Dendritic cell treated with granulocyte-macrophage colony-stimulating factor and Interleukin-4, amounts not matched to agents 40 ng/mL and 50 ng/mL, for 4 days (primary cell): ENCODE results near the gene GALNT2.

Experiments used
- H3K27ac Mint-ChIP-seq: one replicate; pipeline ENCODE4 v1.8.0; 2022; ENCODE audit warnings: mild to moderate bottlenecking, mixed read lengths
- H3K27me3 Mint-ChIP-seq: one replicate; pipeline ENCODE4 v1.8.0; 2022; ENCODE audit warnings: mild to moderate bottlenecking, mixed read lengths
- H3K36me3 Mint-ChIP-seq: one replicate; pipeline ENCODE4 v1.8.0; 2022; ENCODE audit warnings: low read depth, mixed read lengths
- H3K4me1 Mint-ChIP-seq: one replicate; pipeline ENCODE4 v1.8.0; 2022; ENCODE audit warnings: low read depth, mixed read lengths
- H3K4me3 Mint-ChIP-seq: one replicate; pipeline ENCODE4 v1.8.0; 2022; ENCODE audit warnings: mild to moderate bottlenecking, moderate library complexity, mixed read lengths
- H3K9me3 Mint-ChIP-seq: one replicate; pipeline ENCODE4 v1.8.0; 2022; ENCODE audit warnings: mixed read lengths
- intact Hi-C: fragments of 100-400 bp; cut with micrococcal nuclease; formaldehyde crosslinking; loops from one replicate; pipeline ENCODE4 v1.15.0; 2022

The GALNT2 gene

GRCh38 chr1:230071316-230071715, 4.3 kb downstream of the GALNT2 start:
- peaks cover 61% of the 10 kb centered on the region for H3K4me1 Mint-ChIP-seq

DNA sequence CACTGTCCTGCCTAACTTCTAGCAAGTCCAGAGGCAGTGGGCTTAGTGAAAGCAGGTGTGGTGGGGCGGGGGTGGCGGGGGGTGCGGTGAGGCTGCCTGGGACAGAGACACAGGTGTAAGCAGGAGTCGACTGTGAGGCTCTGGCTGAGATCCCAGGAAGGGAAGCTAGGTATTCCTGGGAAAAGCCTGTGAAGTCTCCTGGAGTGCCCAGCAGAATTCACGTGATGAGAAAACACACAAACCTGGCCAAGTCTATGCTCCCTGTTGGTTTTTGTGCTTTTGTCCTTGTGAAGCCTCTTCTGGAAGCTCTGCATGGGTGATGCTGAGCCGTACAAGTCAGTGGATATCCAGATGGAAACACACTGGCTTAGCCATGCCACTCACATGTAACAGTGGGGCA, 5.3 kb downstream of the GALNT2 start:
- intact Hi-C loops, result no loop called here
- Mint-ChIP-seq H3K4me1 (peaks cover 70% of the 10 kb centered on the region), H3K4me3 (no peak overlapping the region)

More at GRCh38 chr1:230071316-230071715, 4.3 kb downstream of the GALNT2 start:
- peaks cover 14% of the 10 kb centered on the region for H3K36me3 Mint-ChIP-seq
- H3K9me3 Mint-ChIP-seq, result no peaks in the 10 kb centered on the region
- H3K4me3 Mint-ChIP-seq, result no peak overlapping the region
- no peak overlapping the region for H3K27ac Mint-ChIP-seq
- intact Hi-C loops, result no loop called here
- peaks cover 3% of the 10 kb centered on the region for H3K27me3 Mint-ChIP-seq

DNA sequence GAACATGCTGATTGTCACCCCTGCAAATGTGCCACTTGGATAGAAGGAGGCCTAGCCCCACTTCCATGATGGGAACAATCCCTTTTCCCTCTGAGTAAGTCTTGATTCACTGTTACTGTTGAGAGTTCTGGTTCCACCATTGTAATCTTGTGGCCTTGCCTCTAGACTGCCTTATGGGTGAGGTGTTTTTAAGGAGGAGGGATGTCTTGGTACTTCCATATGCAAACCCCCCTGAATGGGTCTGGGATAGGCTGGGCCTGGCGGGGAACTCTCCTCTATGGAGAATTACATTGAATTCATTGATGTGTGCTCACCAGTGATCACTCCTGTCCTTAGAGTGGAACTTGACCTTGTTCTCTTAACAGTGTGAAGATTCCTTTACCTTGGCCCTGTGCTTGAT, 5.8 kb downstream of the GALNT2 start:
- Mint-ChIP-seq H3K4me1 (peaks cover 70% of the 10 kb centered on the region), H3K27me3 (peaks cover 3% of the 10 kb centered on the region), H3K27ac (no peak overlapping the region), H3K4me3 (no peak overlapping the region), H3K9me3 (no peaks in the 10 kb centered on the region), H3K36me3 (peaks cover 11% of the 10 kb centered on the region)
- intact Hi-C loops, result no loop called here

More for the DNA sequence above, 5.3 kb downstream of the GALNT2 start:
- peaks cover 3% of the 10 kb centered on the region for H3K27me3 Mint-ChIP-seq
- no peaks in the 10 kb centered on the region for H3K9me3 Mint-ChIP-seq
- H3K27ac Mint-ChIP-seq, result no peak overlapping the region
- peaks cover 17% of the 10 kb centered on the region for H3K36me3 Mint-ChIP-seq

DNA sequence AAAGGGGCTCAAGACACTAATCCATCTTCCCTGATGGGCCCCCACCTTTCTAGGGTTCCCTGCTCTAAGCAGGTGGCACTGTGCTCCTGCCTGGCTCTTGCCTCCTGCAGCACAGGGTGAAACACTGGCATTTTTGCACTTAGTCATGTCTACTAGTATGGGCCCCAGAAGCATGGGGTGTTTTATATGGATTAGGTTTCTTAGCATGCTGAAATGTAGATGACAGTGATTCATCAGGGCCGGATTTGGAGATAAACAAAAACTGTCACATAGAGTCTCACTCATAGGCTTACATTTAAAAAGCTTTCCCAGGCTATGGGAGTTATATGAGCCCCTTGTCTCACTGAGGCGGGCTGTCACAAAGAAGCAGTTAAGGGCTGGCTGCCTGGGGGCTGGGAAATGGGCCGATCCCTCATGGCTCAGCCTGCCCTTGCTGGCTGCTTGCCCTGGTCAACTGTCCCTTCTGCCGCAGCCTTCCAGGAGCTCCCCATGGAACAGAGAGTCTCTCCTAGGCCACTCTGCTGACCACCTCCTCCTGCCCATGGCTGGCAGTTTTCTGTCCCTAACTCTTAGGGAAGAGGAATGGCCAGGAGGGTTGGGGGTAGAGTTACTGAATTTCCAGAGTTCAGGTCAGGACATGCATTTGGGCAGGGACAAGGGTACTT, 6.5 kb downstream of the GALNT2 start:
- H3K4me3 Mint-ChIP-seq, result no peak overlapping the region
- H3K36me3 Mint-ChIP-seq, result peaks cover 7% of the 10 kb centered on the region
- intact Hi-C loops, result no loop called here
- H3K27me3 Mint-ChIP-seq, result peaks cover 3% of the 10 kb centered on the region
- no peaks in the 10 kb centered on the region for H3K9me3 Mint-ChIP-seq
- H3K27ac Mint-ChIP-seq, result no peak overlapping the region
- H3K4me1 Mint-ChIP-seq, result peaks cover 64% of the 10 kb centered on the region

- H3K4me3 Mint-ChIP-seq, result no peak overlapping the region
- no peak overlapping the region for H3K27ac Mint-ChIP-seq
- H3K27me3 Mint-ChIP-seq, result no peaks in the 10 kb centered on the region
- peaks cover 56% of the 10 kb centered on the region for H3K4me1 Mint-ChIP-seq
- peaks cover 7% of the 10 kb centered on the region for H3K36me3 Mint-ChIP-seq
- no peaks in the 10 kb centered on the region for H3K9me3 Mint-ChIP-seq
- intact Hi-C loops, result no loop called here
These were observed 7.2 kb downstream of the GALNT2 start for GRCh38 chr1:230074270-230074669.

GRCh38 chr1:230074762-230075161, 7.7 kb downstream of the GALNT2 start:
- H3K36me3 Mint-ChIP-seq, result peaks cover 7% of the 10 kb centered on the region
- no peaks in the 10 kb centered on the region for H3K9me3 Mint-ChIP-seq
- no peak overlapping the region for H3K27ac Mint-ChIP-seq
- no peaks in the 10 kb centered on the region for H3K27me3 Mint-ChIP-seq
- intact Hi-C loops, result no loop called here
- H3K4me3 Mint-ChIP-seq, result no peak overlapping the region
- H3K4me1 Mint-ChIP-seq, result peaks cover 51% of the 10 kb centered on the region

DNA sequence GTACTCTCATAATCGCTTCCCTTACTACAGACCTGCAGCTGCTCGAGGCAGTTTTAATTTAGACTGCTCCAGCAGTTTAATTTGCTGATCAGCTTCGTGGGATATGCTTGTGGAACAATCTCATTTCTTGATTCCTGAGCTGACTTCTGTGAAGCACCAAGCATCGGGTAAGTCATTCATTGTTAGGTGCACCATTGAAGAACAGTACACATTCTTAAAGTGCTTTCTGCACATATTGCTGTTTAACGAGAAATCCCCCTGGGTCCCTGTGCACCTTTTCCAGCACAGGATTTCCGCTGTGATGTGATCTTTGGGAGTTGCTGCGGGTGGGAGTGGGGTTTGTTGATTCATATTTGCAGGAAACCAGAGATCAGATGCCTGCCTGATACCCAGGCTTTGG, 9.1 kb downstream of the GALNT2 start:
- H3K9me3 Mint-ChIP-seq, result no peaks in the 10 kb centered on the region
- peaks cover 11% of the 10 kb centered on the region for H3K36me3 Mint-ChIP-seq
- intact Hi-C loops, result no loop called here
- peaks cover 38% of the 10 kb centered on the region for H3K4me1 Mint-ChIP-seq
- no peak overlapping the region for H3K27ac Mint-ChIP-seq
- H3K4me3 Mint-ChIP-seq, result no peak overlapping the region
- H3K27me3 Mint-ChIP-seq, result no peaks in the 10 kb centered on the region

GRCh38 chr1:230077011-230077410, 10.0 kb downstream of the GALNT2 start:
- Mint-ChIP-seq H3K36me3 (peaks cover 11% of the 10 kb centered on the region), H3K4me1 (peaks cover 30% of the 10 kb centered on the region), H3K27me3 (no peaks in the 10 kb centered on the region), H3K9me3 (no peaks in the 10 kb centered on the region), H3K27ac (no peak overlapping the region), H3K4me3 (no peak overlapping the region)
- intact Hi-C loops, result no loop called here

DNA sequence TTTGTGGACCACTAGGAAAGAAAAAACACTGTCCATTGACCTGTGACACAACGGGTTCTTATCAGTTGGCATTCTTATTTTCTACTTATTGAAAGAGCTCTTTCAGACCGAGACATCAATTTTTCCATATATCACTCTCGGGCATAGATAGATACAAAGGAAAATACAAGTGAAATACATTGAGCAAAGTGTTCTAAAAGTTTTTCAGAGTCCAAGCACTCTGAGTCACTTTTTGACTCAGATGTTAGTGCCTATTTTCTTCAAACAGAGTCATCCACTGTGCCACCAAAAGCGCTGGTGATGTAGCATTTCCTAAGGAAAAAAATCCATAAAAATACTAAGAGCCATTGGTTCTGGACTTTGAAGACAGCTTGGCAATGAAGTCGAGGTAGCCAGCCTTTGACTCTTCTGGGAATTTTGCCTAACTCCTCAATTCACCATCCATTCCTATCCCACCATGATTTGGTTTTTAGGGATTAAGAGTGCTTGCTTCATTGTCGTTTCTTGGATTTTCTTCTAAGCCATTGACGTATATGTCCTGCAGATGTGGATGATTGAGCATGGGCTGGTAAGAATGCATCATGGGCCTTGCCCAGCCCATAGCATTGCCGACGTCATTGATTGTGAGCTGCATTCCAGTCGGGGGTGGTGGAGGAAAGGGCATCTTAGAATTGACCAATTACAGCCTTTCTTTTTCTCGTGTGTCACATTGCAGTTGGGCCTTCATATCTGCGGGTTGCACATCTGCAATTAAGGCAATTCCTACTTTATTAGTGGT, 10.6 kb downstream of the GALNT2 start:
- Mint-ChIP-seq H3K9me3 (peaks cover 6% of the 10 kb centered on the region), H3K4me1 (peaks cover 31% of the 10 kb centered on the region), H3K4me3 (no peak overlapping the region), H3K27me3 (no peaks in the 10 kb centered on the region), H3K27ac (no peak overlapping the region), H3K36me3 (peaks cover 14% of the 10 kb centered on the region)
- intact Hi-C loops, result no loop called here

DNA sequence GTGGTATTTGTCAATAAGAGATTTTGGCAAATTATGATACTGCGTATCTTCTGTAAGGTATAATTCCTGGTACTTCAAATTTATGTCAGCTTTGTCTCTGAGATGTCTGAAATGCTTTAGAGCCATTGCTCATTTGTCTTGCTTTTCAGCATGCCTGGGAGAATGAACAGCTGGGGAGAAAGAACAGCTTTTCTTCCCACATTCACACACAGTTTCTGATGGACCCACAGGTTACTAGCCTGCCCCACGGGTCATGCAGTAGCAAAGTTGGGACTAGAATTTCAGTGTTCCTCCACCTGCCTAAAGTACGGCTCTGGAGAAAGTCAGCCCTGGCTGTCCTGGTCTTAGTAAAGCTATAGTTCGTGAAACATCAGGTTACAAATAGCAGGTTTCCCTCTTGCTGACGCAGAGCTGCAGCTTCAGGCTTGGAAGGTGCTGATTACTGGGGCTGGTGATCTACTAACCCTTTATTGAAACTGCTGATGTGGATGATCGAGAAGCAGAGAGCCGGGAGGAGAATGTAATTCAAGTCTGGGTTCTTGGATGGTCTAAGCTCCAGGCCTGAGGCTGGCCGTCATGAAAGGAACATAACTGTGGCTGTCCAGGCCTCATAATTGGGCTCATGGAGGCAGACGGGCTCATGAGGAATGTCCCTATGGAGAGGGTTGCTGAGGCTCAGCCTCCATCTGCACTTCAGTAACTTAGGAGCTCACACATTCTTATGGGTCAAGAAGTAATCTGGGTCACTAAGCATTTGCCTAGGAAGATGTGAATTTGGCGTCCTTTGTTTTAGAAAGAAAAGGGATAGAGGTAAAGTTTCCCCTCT, 12.4 kb downstream of the GALNT2 start:
- Mint-ChIP-seq H3K4me1 (peaks cover 34% of the 10 kb centered on the region), H3K4me3 (no peak overlapping the region), H3K9me3 (peaks cover 14% of the 10 kb centered on the region), H3K36me3 (peaks cover 21% of the 10 kb centered on the region), H3K27me3 (no peaks in the 10 kb centered on the region), H3K27ac (no peak overlapping the region)
- intact Hi-C loops, result loop anchor here (10.0 kb wide), 1 partner anchor 185 kb away; no protein-coding TSS in a partner anchor

DNA sequence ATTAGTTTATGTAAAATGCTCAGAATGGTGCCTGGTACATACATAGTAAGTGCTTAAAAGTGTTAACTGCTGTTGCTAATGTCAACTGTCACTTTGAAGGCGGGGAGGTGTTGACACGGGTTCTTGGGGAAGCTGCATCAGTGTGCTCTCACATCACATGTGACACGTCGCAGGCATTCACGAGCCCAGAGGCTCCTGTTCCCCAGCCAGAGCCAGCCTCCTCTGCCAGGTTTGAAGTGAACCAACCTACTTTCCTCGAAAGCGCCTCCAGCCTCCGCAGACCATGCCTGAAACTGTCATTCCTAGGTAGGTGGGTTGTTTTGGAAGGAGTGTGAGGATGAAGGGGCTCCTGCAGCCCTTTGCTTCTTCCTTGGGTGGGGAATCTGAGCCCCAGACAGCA, 13.8 kb downstream of the GALNT2 start:
- intact Hi-C loops, result loop anchor here (10.0 kb wide), 1 partner anchor 184 kb away; no protein-coding TSS in a partner anchor
- Mint-ChIP-seq H3K36me3 (peaks cover 21% of the 10 kb centered on the region), H3K9me3 (peaks cover 14% of the 10 kb centered on the region), H3K27me3 (no peaks in the 10 kb centered on the region), H3K27ac (no peak overlapping the region), H3K4me1 (peaks cover 32% of the 10 kb centered on the region), H3K4me3 (no peak overlapping the region)

DNA sequence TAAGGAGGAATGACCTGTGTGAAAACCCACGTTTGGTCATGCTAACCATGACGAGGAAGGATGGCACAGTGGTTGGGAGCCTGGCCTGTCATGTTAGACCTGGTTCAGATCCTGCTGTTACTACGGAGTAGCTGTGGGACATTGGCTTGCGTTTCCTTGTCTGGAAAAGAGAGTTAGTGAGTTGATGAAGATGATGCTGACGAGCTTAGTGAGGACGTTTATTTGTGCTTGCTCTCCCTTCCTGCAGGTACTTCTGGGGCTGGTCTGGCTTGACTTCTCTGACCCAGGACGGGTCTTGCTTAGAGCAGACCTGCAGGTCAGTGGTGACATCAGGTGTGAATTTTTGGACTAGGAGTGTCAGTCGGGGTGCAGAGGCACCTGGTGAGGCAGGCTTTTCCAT, 14.7 kb downstream of the GALNT2 start:
- H3K9me3 Mint-ChIP-seq, result peaks cover 14% of the 10 kb centered on the region
- intact Hi-C loops, result loop anchor here (10.0 kb wide), 1 partner anchor 183 kb away; no protein-coding TSS in a partner anchor
- no peak overlapping the region for H3K27ac Mint-ChIP-seq
- no peaks in the 10 kb centered on the region for H3K27me3 Mint-ChIP-seq
- H3K4me3 Mint-ChIP-seq, result no peak overlapping the region
- peaks cover 14% of the 10 kb centered on the region for H3K36me3 Mint-ChIP-seq
- peaks cover 34% of the 10 kb centered on the region for H3K4me1 Mint-ChIP-seq

GRCh38 chr1:230082211-230082610, 15.2 kb downstream of the GALNT2 start:
- no peak overlapping the region for H3K4me3 Mint-ChIP-seq
- H3K27me3 Mint-ChIP-seq, result no peaks in the 10 kb centered on the region
- intact Hi-C loops, result loop anchor here (10.0 kb wide), 1 partner anchor 183 kb away; no protein-coding TSS in a partner anchor
- H3K27ac Mint-ChIP-seq, result peak overlapping the region; percentile 16
- peaks cover 14% of the 10 kb centered on the region for H3K9me3 Mint-ChIP-seq
- H3K4me1 Mint-ChIP-seq, result peaks cover 34% of the 10 kb centered on the region
- H3K36me3 Mint-ChIP-seq, result peaks cover 14% of the 10 kb centered on the region

GRCh38 chr1:230083053-230083452, 16.0 kb downstream of the GALNT2 start:
- H3K36me3 Mint-ChIP-seq, result peaks cover 14% of the 10 kb centered on the region
- H3K9me3 Mint-ChIP-seq, result peaks cover 14% of the 10 kb centered on the region
- intact Hi-C loops, result loop anchor here (10.0 kb wide), 1 partner anchor 182 kb away; no protein-coding TSS in a partner anchor
- H3K27ac Mint-ChIP-seq, result peak overlapping the region; percentile 16
- H3K4me1 Mint-ChIP-seq, result peaks cover 37% of the 10 kb centered on the region
- H3K4me3 Mint-ChIP-seq, result no peak overlapping the region
- no peaks in the 10 kb centered on the region for H3K27me3 Mint-ChIP-seq
